Spinal cord (tissue), 10 donors: Measurements from ENCODE around the gene SCAF4. TPM values are rescaled to one million over a fixed set of nuclear protein-coding genes. Genes with fewer than 3 reads are reported as not detected.

Source experiments
- DNase-seq, 6 donors: peaks; one replicate each; pipeline versions ENCODE4 v3.0.0 to v3.0.0-alpha.2; 2013 to 2015; ENCODE audit warnings: low spot score in 6 of 6, low read depth in 4 of 6
- H3K27ac ChIP-seq: one replicate; pipeline ENCODE4 v1.5.1; 2013; ENCODE audit warnings: low read depth, low read length, control low read depth
- H3K27me3 ChIP-seq: one replicate; pipeline ENCODE4 v1.6.1; 2013; ENCODE audit warnings: low read length; ENCODE audit not compliant: control insufficient read depth, insufficient read depth
- H3K36me3 ChIP-seq: one replicate; pipeline ENCODE4 v1.6.1; 2013; ENCODE audit warnings: low read length; ENCODE audit not compliant: control insufficient read depth, insufficient read depth
- H3K4me1 ChIP-seq: one replicate; pipeline ENCODE4 v1.6.1; 2013; ENCODE audit warnings: low read length; ENCODE audit not compliant: control insufficient read depth, insufficient read depth
- H3K4me3 ChIP-seq: one replicate; pipeline ENCODE4 v1.5.1; 2013; ENCODE audit warnings: low read depth, low read length, control low read depth
- H3K9me3 ChIP-seq: one replicate; pipeline ENCODE4 v1.6.1; 2013; ENCODE audit warnings: low read length; ENCODE audit not compliant: control insufficient read depth, insufficient read depth
- WGBS: methylation state at CpG from one replicate; pipeline ENCODE4 v1.1.5; 2013; ENCODE audit warnings: missing lambda C conversion rate; ENCODE audit not compliant: insufficient coverage; 5-methylcytosine and 5-hydroxymethylcytosine counted together
- polyA plus RNA-seq, 2 donors: library from polyadenylated mRNA; unstranded; fragments of 120-200 nt; gene quantifications; one replicate each; pipeline ENCODE4 v1.2.1, GENCODE V29; 2013; ENCODE audit not compliant: insufficient read length in 2 of 2
- total RNA-seq, 2 donors: library from RNA; depleted of rRNA in 1 of 2; stranded (reverse); fragments of 120-200 nt in 1 of 2; fragments of >200 nt in 1 of 2; gene quantifications; one replicate each; pipeline versions ENCODE4 v1.2.3 to v1.2.4, GENCODE V29; 2013 to 2014
- donor health status: healthy.

The SCAF4 gene
- total and polyA plus RNA-seq, 4 donors: 10.9 to 30.9 (median 20.8) TPM

- H3K27ac ChIP-seq: no peak overlapping the region
- DNase-seq: no peak
- WGBS: 100% methylated on average over 3 of the region's 3 CpGs
- H3K4me3 ChIP-seq: no peak overlapping the region
- H3K27me3 ChIP-seq: no peaks in the 10 kb centered on the region
- peaks cover 9% of the 10 kb centered on the region for H3K36me3 ChIP-seq
- H3K4me1 ChIP-seq: no peaks in the 10 kb centered on the region
- H3K9me3 ChIP-seq: no peaks in the 10 kb centered on the region
Observed at GRCh38 chr21:31700040-31700439, 31.9 kb downstream of the SCAF4 start.

GRCh38 chr21:31698461-31698860 is 33.5 kb downstream of the SCAF4 start:
- Histone ChIP-seq H3K27ac (no peak overlapping the region), H3K27me3 (no peaks in the 10 kb centered on the region), H3K36me3 (peaks cover 11% of the 10 kb centered on the region), H3K4me1 (no peaks in the 10 kb centered on the region), H3K4me3 (no peak overlapping the region), H3K9me3 (no peaks in the 10 kb centered on the region)
- DNase-seq: no peak

GRCh38 chr21:31696424-31696823 is 35.5 kb downstream of the SCAF4 start:
- no peak overlapping the region for H3K27ac ChIP-seq
- DNase-seq: no peak
- H3K36me3 ChIP-seq: peaks cover 14% of the 10 kb centered on the region
- H3K27me3 ChIP-seq: no peaks in the 10 kb centered on the region
- no peak overlapping the region for H3K4me3 ChIP-seq
- H3K9me3 ChIP-seq: no peaks in the 10 kb centered on the region
- no peaks in the 10 kb centered on the region for H3K4me1 ChIP-seq
- WGBS: no CpG with 5 or more reads among the region's 6 CpGs

- Histone ChIP-seq H3K4me1 (no peaks in the 10 kb centered on the region), H3K27me3 (no peaks in the 10 kb centered on the region), H3K36me3 (peaks cover 23% of the 10 kb centered on the region), H3K9me3 (no peaks in the 10 kb centered on the region), H3K4me3 (no peak overlapping the region), H3K27ac (no peak overlapping the region)
- 99% methylated on average over 12 of the region's 16 CpGs for WGBS
- DNase-seq: no peak
Observed at GRCh38 chr21:31693222-31693621, 38.7 kb downstream of the SCAF4 start.

- Histone ChIP-seq H3K4me1 (no peaks in the 10 kb centered on the region), H3K4me3 (no peak overlapping the region), H3K36me3 (peaks cover 34% of the 10 kb centered on the region), H3K27me3 (no peaks in the 10 kb centered on the region), H3K9me3 (no peaks in the 10 kb centered on the region), H3K27ac (no peak overlapping the region)
- WGBS: 89% methylated on average over 4 of the region's 5 CpGs
- DNase-seq: no peak
Observed at GRCh38 chr21:31688603-31689368, 43.1 kb downstream of the SCAF4 start.

GRCh38 chr21:31687108-31687507 is 44.8 kb downstream of the SCAF4 start:
- DNase-seq: no peak
- H3K4me3 ChIP-seq: no peak overlapping the region
- no peaks in the 10 kb centered on the region for H3K4me1 ChIP-seq
- H3K27me3 ChIP-seq: no peaks in the 10 kb centered on the region
- H3K9me3 ChIP-seq: no peaks in the 10 kb centered on the region
- peaks cover 32% of the 10 kb centered on the region for H3K36me3 ChIP-seq
- WGBS: no CpG with 5 or more reads among the region's 2 CpGs
- no peak overlapping the region for H3K27ac ChIP-seq

- peak in 3 of 6 donors; percentile 13 to 45 (median 36) for DNase-seq
- 84% methylated on average over 3 of the region's 7 CpGs for WGBS
- Histone ChIP-seq H3K36me3 (peaks cover 33% of the 10 kb centered on the region), H3K27me3 (no peaks in the 10 kb centered on the region), H3K9me3 (no peaks in the 10 kb centered on the region), H3K4me3 (no peak overlapping the region), H3K27ac (no peak overlapping the region), H3K4me1 (no peaks in the 10 kb centered on the region)
Observed at GRCh38 chr21:31686272-31686915, 45.5 kb downstream of the SCAF4 start.

GRCh38 chr21:31684918-31685317 is 47.0 kb downstream of the SCAF4 start:
- Histone ChIP-seq H3K4me1 (no peaks in the 10 kb centered on the region), H3K27ac (no peak overlapping the region), H3K4me3 (no peak overlapping the region), H3K9me3 (no peaks in the 10 kb centered on the region), H3K36me3 (peaks cover 29% of the 10 kb centered on the region), H3K27me3 (no peaks in the 10 kb centered on the region)
- DNase-seq: no peak
- 92% methylated on average over 2 of the region's 7 CpGs for WGBS

GRCh38 chr21:31683029-31683428 is 48.9 kb downstream of the SCAF4 start:
- Histone ChIP-seq H3K36me3 (peaks cover 17% of the 10 kb centered on the region), H3K27me3 (no peaks in the 10 kb centered on the region), H3K4me3 (no peak overlapping the region), H3K9me3 (no peaks in the 10 kb centered on the region), H3K4me1 (no peaks in the 10 kb centered on the region), H3K27ac (no peak overlapping the region)
- DNase-seq: no peak
- WGBS: no CpG with 5 or more reads among the region's 5 CpGs

GRCh38 chr21:31682620-31683019 is 49.3 kb downstream of the SCAF4 start:
- H3K27me3 ChIP-seq: no peaks in the 10 kb centered on the region
- H3K4me3 ChIP-seq: no peak overlapping the region
- no peak for DNase-seq
- no peak overlapping the region for H3K27ac ChIP-seq
- H3K9me3 ChIP-seq: no peaks in the 10 kb centered on the region
- H3K36me3 ChIP-seq: peaks cover 13% of the 10 kb centered on the region
- H3K4me1 ChIP-seq: no peaks in the 10 kb centered on the region
